Uterus (tissue), 2 donors: ENCODE measurements around the gene RNF183.

Experiments
- POLR2A ChIP-seq, 2 donors: fragments of 450-650 bp; IDR thresholded peaks; one replicate each; pipeline ENCODE4 v1.6.1; 2016; ENCODE audit warnings: antibody characterized with exemption in 2 of 2, mild to moderate bottlenecking in 1 of 2, moderate library complexity in 1 of 2
- TF ChIP-seq, protein P1 (sequence below), 4 experiments: fragments of 200-600 bp in 2 of 4; fragments of 450-650 bp in 2 of 4; sonication (generic) in 2 of 4; IDR thresholded peaks; one replicate each; pipeline ENCODE4 v1.5.1; 2016 to 2019; ENCODE audit warnings: antibody characterized with exemption in 4 of 4, mild to moderate bottlenecking in 2 of 4, moderate library complexity in 1 of 4

DNA sequence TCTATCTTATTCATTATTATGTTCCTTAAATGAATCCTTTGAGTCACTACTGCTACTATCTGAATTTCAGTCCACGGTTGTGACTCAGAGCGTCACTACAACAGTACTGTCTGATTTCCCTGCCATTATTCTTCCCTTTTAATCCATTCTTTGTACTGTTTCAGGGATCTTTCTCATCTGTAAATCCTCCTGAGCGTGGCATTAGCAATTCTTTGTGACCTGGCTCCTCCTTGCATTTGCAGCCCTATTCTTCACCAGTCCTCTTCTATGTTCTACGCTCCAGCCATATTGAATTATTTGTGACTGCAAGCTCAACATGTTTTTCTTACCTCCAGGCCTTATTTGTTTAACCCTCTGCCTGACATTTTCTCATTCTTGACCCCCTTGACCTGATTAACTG lies 21.8 kb downstream of the RNF183 start:
- TF ChIP-seq, protein P1, sequence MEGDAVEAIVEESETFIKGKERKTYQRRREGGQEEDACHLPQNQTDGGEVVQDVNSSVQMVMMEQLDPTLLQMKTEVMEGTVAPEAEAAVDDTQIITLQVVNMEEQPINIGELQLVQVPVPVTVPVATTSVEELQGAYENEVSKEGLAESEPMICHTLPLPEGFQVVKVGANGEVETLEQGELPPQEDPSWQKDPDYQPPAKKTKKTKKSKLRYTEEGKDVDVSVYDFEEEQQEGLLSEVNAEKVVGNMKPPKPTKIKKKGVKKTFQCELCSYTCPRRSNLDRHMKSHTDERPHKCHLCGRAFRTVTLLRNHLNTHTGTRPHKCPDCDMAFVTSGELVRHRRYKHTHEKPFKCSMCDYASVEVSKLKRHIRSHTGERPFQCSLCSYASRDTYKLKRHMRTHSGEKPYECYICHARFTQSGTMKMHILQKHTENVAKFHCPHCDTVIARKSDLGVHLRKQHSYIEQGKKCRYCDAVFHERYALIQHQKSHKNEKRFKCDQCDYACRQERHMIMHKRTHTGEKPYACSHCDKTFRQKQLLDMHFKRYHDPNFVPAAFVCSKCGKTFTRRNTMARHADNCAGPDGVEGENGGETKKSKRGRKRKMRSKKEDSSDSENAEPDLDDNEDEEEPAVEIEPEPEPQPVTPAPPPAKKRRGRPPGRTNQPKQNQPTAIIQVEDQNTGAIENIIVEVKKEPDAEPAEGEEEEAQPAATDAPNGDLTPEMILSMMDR (IDR thresholded peaks at IDR 0.05) = no peak
- TF ChIP-seq POLR2A (IDR thresholded peaks at IDR 0.05) = no peak
